Neural crest cell (in vitro differentiated cells): Measurements from ENCODE around the gene TMEM72. TPM values are rescaled to one million over a fixed set of nuclear protein-coding genes. Genes with fewer than 3 reads are reported as not detected.

Experiments
- DNase-seq: peaks from one replicate; pipeline ENCODE4 v3.0.0; 2021; ENCODE audit warnings: low read depth, mixed read lengths, low spot score
- H3K27ac Mint-ChIP-seq: one replicate; pipeline ENCODE4 v1.8.0; 2021; ENCODE audit warnings: mild to moderate bottlenecking, mixed read lengths; ENCODE audit not compliant: unreplicated experiment
- H3K27me3 Mint-ChIP-seq: 2 replicates; pipeline ENCODE4 v1.8.0; 2021; ENCODE audit warnings: low read depth, mild to moderate bottlenecking, mixed read lengths
- H3K36me3 Mint-ChIP-seq: 2 replicates; pipeline ENCODE4 v1.8.0; 2021; ENCODE audit warnings: low read depth, mild to moderate bottlenecking, mixed read lengths
- H3K4me1 Mint-ChIP-seq: 2 replicates; pipeline ENCODE4 v1.8.0; 2021; ENCODE audit warnings: mixed read lengths
- H3K4me3 Mint-ChIP-seq: one replicate; pipeline ENCODE4 v1.8.0; 2021; ENCODE audit warnings: mild to moderate bottlenecking, mixed read lengths
- H3K9me3 Mint-ChIP-seq: 2 replicates; pipeline ENCODE4 v1.8.0; 2021; ENCODE audit warnings: mixed read lengths
- CTCF ChIP-seq: fragments of 200-600 bp; sonication (generic); conservative IDR thresholded peaks from 2 replicates; pipeline ENCODE4 v1.5.0; 2021; ENCODE audit warnings: antibody characterized with exemption, mild to moderate bottlenecking
- total RNA-seq: library from RNA; stranded (reverse); gene quantifications from 2 replicates; pipeline ENCODE4 v1.2.1, GENCODE V29; 2021

TMEM72 gene
- total RNA-seq, 1 donor from 2014 or later = not detected

- Mint-ChIP-seq H3K36me3 (no peaks in the 10 kb centered on the region), H3K9me3 (no peaks in the 10 kb centered on the region), H3K27me3 (no peaks in the 10 kb centered on the region), H3K4me1 (peaks cover 33% of the 10 kb centered on the region), H3K4me3 (no peak overlapping the region), H3K27ac (no peak overlapping the region)
- no peak for DNase-seq
- no peak for TF ChIP-seq CTCF
Observed at GRCh38 chr10:44897049-44897448, 14.1 kb upstream of the TMEM72 start.

- no peak for DNase-seq
- Mint-ChIP-seq H3K9me3 (no peaks in the 10 kb centered on the region), H3K27ac (no peak overlapping the region), H3K4me1 (peaks cover 49% of the 10 kb centered on the region), H3K27me3 (no peaks in the 10 kb centered on the region), H3K36me3 (no peaks in the 10 kb centered on the region), H3K4me3 (no peak overlapping the region)
- no peak for TF ChIP-seq CTCF
Observed at GRCh38 chr10:44898665-44899064, 12.5 kb upstream of the TMEM72 start.

- Mint-ChIP-seq H3K4me1 (peaks cover 50% of the 10 kb centered on the region), H3K9me3 (no peaks in the 10 kb centered on the region), H3K27me3 (no peaks in the 10 kb centered on the region), H3K36me3 (no peaks in the 10 kb centered on the region), H3K27ac (peak overlapping the region; percentile 53), H3K4me3 (no peak overlapping the region)
- no peak for TF ChIP-seq CTCF
- no peak for DNase-seq
Observed at GRCh38 chr10:44899450-44900080, 11.6 kb upstream of the TMEM72 start.

GRCh38 chr10:44902941-44903545 is 8.1 kb upstream of the TMEM72 start:
- no peaks in the 10 kb centered on the region for H3K27me3 Mint-ChIP-seq
- DNase-seq = peak; percentile 38
- TF ChIP-seq CTCF = no peak
- H3K36me3 Mint-ChIP-seq = no peaks in the 10 kb centered on the region
- H3K27ac Mint-ChIP-seq = peak overlapping the region; percentile 96
- peaks cover 53% of the 10 kb centered on the region for H3K4me1 Mint-ChIP-seq
- peak overlapping the region; percentile 59 for H3K4me3 Mint-ChIP-seq
- no peaks in the 10 kb centered on the region for H3K9me3 Mint-ChIP-seq

- TF ChIP-seq CTCF = no peak
- no peak for DNase-seq
- H3K27ac Mint-ChIP-seq = no peak overlapping the region
- no peaks in the 10 kb centered on the region for H3K36me3 Mint-ChIP-seq
- peaks cover 48% of the 10 kb centered on the region for H3K4me1 Mint-ChIP-seq
- no peaks in the 10 kb centered on the region for H3K27me3 Mint-ChIP-seq
- H3K9me3 Mint-ChIP-seq = no peaks in the 10 kb centered on the region
- H3K4me3 Mint-ChIP-seq = no peak overlapping the region
Observed at GRCh38 chr10:44906486-44906885, 4.7 kb upstream of the TMEM72 start.
